OCI-LY7 (cell line): ENCODE measurements around the gene TMEM184B. TPM values are rescaled to one million over a fixed set of nuclear protein-coding genes. Genes with fewer than 3 reads are reported as not detected.

Experiments
- BruUV-seq: library from RNA; stranded (reverse); fragments of 400-500 nt; replicated peaks from 2 replicates; lab custom pipeline; 2021; lab: Mats Ljungman, UMichigan
- CTCF ChIA-PET: fragments of 300-600 bp; sonication (Branson Sonifier 250); formaldehyde crosslinking; loops from one replicate; lab custom pipeline; 2022; ENCODE audit warnings: antibody characterized with exemption; ENCODE audit not compliant: unreplicated experiment; lab: Charles Lee
- POLR2A ChIA-PET: fragments of 300-600 bp; sonication (Branson Sonifier 250); formaldehyde crosslinking; loops from one replicate; lab custom pipeline; 2022; ENCODE audit warnings: antibody characterized with exemption; lab: Charles Lee
- DNase-seq: peaks from one replicate; pipeline ENCODE4 v3.0.0-alpha.2; 2015; ENCODE audit warnings: low spot score
- H2AFZ ChIP-seq: fragments of 200-600 bp; sonication (generic), shearing (Covaris generic); 2 replicates; pipeline ENCODE4 v1.6.1; 2014; ENCODE audit warnings: mild to moderate bottlenecking, antibody characterized with exemption, low read length, moderate library complexity
- H3K27ac ChIP-seq: fragments of 200-600 bp; sonication (generic); 2 replicates; pipeline ENCODE4 v1.5.1; 2014; ENCODE audit warnings: mixed run types, low read depth, mild to moderate bottlenecking, moderate library complexity, low read length, inconsistent platforms; ENCODE audit not compliant: poor library complexity, severe bottlenecking
- H3K36me3 ChIP-seq: fragments of 200-600 bp; sonication (generic); 2 replicates; pipeline ENCODE4 v1.6.1; 2014; ENCODE audit warnings: mild to moderate bottlenecking, antibody characterized with exemption, low read length, moderate library complexity, mixed read lengths; ENCODE audit not compliant: insufficient read depth
- H3K4me1 ChIP-seq: fragments of 200-600 bp; sonication (generic); 2 replicates; pipeline ENCODE4 v1.5.1; 2014; ENCODE audit warnings: mild to moderate bottlenecking, low read length; ENCODE audit not compliant: insufficient read depth, poor library complexity, severe bottlenecking
- H3K4me2 ChIP-seq: fragments of 200-600 bp; sonication (generic); 2 replicates; pipeline ENCODE4 v1.6.1; 2014; ENCODE audit warnings: mild to moderate bottlenecking, low read length
- H3K4me3 ChIP-seq: fragments of 200-600 bp; sonication (generic); 2 replicates; pipeline ENCODE4 v1.5.1; 2014; ENCODE audit warnings: mild to moderate bottlenecking, low read depth, low read length; ENCODE audit not compliant: poor library complexity, severe bottlenecking
- H3K79me2 ChIP-seq: fragments of 200-600 bp; sonication (generic); 2 replicates; pipeline ENCODE4 v1.6.1; 2016; ENCODE audit warnings: low read depth, mild to moderate bottlenecking, low read length, moderate library complexity, mixed read lengths; ENCODE audit not compliant: insufficient read depth
- H3K9me2 ChIP-seq: fragments of 200-600 bp; sonication (generic); 2 replicates; pipeline ENCODE4 v1.6.1; 2016; ENCODE audit warnings: mild to moderate bottlenecking, low read length, mixed read lengths; ENCODE audit not compliant: insufficient read depth
- H3K9me3 ChIP-seq: fragments of 200-600 bp; sonication (generic); 2 replicates; pipeline ENCODE4 v1.6.1; 2014; ENCODE audit warnings: mild to moderate bottlenecking, mixed run types, low read length, mixed read lengths
- H4K20me1 ChIP-seq: fragments of 200-600 bp; sonication (generic); 2 replicates; pipeline ENCODE4 v1.6.1; 2014; ENCODE audit warnings: mild to moderate bottlenecking, antibody characterized with exemption, low read length, moderate library complexity, mixed read lengths; ENCODE audit not compliant: insufficient read depth
- CTCF ChIP-seq: fragments of 200-600 bp; sonication (generic); conservative IDR thresholded peaks from 2 replicates; pipeline ENCODE4 v1.5.1; 2014; ENCODE audit warnings: mild to moderate bottlenecking, antibody characterized with exemption, low read length, moderate library complexity, mixed read lengths
- EZH2phosphoT487 ChIP-seq: fragments of 200-600 bp; sonication (generic); IDR thresholded peaks from 2 replicates; pipeline ENCODE4 v1.6.1; 2018; ENCODE audit warnings: low read depth, borderline replicate concordance, mild to moderate bottlenecking, mixed run types, antibody characterized with exemption, low read length, moderate library complexity, mixed read lengths
- intact Hi-C: fragments of 100-400 bp; cut with micrococcal nuclease; formaldehyde crosslinking; loops from one replicate; pipeline ENCODE4 v1.10.0; 2022; ENCODE audit not compliant: unreplicated experiment
- total RNA-seq, 2 experiments: library from RNA; depleted of rRNA in 1 of 2; stranded (reverse); fragments of >200 nt in 1 of 2; shearing (Covaris generic) in 1 of 2; gene quantifications; 2 replicates each; pipeline ENCODE4 v1.2.3, GENCODE V29; 2014 to 2022

The TMEM184B gene
- total RNA-seq, 2 experiments from 2014 or later, result 19.1 to 50.2 TPM

GRCh38 chr22:38228326-38228872 lies 44.4 kb downstream of the TMEM184B start:
- Histone ChIP-seq H3K27ac (peak overlapping the region; percentile 18), H3K36me3 (peaks cover 32% of the 10 kb centered on the region; the same call in 1 of the 2 replicates), H3K9me3 (no peaks in the 10 kb centered on the region), H3K9me2 (no peaks in the 10 kb centered on the region), H3K4me2 (no peak overlapping the region), H4K20me1 (no peaks in the 10 kb centered on the region), H3K4me3 (no peak overlapping the region), H3K4me1 (peaks cover 14% of the 10 kb centered on the region), H2AFZ (no peak overlapping the region), H3K79me2 (no peaks in the 10 kb centered on the region)
- ChIA-PET CTCF (interaction anchor here (1.2 kb wide), 1 partner anchor 176 kb away, joined by 4 read pairs; no protein-coding TSS in a partner anchor), POLR2A (interaction anchor here (0.9 kb wide), 1 partner anchor 13 kb away, joined by 8 read pairs; no protein-coding TSS in a partner anchor)
- no TSS peak for BruUV-seq
- TF ChIP-seq CTCF (no peak), EZH2phosphoT487 (no peak)
- no peak for DNase-seq
- intact Hi-C loops, result no loop called here

GRCh38 chr22:38226853-38227649 lies 45.8 kb downstream of the TMEM184B start:
- H2AFZ ChIP-seq, result no peak overlapping the region
- no peaks in the 10 kb centered on the region for H4K20me1 ChIP-seq
- H3K4me2 ChIP-seq, result no peak overlapping the region
- no peaks in the 10 kb centered on the region for H3K79me2 ChIP-seq
- intact Hi-C loops, result no loop called here
- H3K9me3 ChIP-seq, result no peaks in the 10 kb centered on the region
- DNase-seq, result no peak
- H3K36me3 ChIP-seq, result peaks cover 32% of the 10 kb centered on the region; the same call in 1 of the 2 replicates
- peaks cover 21% of the 10 kb centered on the region for H3K4me1 ChIP-seq
- TF ChIP-seq EZH2phosphoT487 (no peak), CTCF (no peak)
- H3K27ac ChIP-seq, result no peak overlapping the region
- ChIA-PET CTCF (no interaction called here), POLR2A (no interaction called here)
- no peak overlapping the region for H3K4me3 ChIP-seq
- no peaks in the 10 kb centered on the region for H3K9me2 ChIP-seq
- no TSS peak for BruUV-seq
